Ishikawa (cell line): Measurements from ENCODE around the gene SENP7.

Experiments
- CREB1 ChIP-seq: IDR thresholded peaks from 2 replicates; pipeline ENCODE4 v1.6.1; 2012; ENCODE audit warnings: low read depth
- EGR1 ChIP-seq: IDR thresholded peaks from 2 replicates; pipeline ENCODE4 v1.6.1; 2012
- EP300 ChIP-seq: IDR thresholded peaks from 2 replicates; pipeline ENCODE4 v1.6.1; 2012; ENCODE audit warnings: borderline replicate concordance
- NFIC ChIP-seq: IDR thresholded peaks from 2 replicates; pipeline ENCODE4 v1.6.1; 2012
- RAD21 ChIP-seq: IDR thresholded peaks from 2 replicates; pipeline ENCODE4 v1.6.1; 2012; ENCODE audit warnings: low read depth
- REST ChIP-seq: IDR thresholded peaks from 2 replicates; pipeline ENCODE4 v1.6.1; 2012; ENCODE audit warnings: low read depth, mild to moderate bottlenecking
- TAF1 ChIP-seq: IDR thresholded peaks from 2 replicates; pipeline ENCODE4 v1.6.1; 2012; ENCODE audit warnings: low read depth, mild to moderate bottlenecking
- TEAD4 ChIP-seq: IDR thresholded peaks from 2 replicates; pipeline ENCODE4 v1.6.1; 2012
- YY1 ChIP-seq: IDR thresholded peaks from 2 replicates; pipeline ENCODE4 v1.6.1; 2012; ENCODE audit warnings: low read depth
- ZBTB7A ChIP-seq: IDR thresholded peaks from 2 replicates; pipeline ENCODE4 v1.6.1; 2012; ENCODE audit warnings: low read depth
- TF ChIP-seq, protein P1 (sequence below): IDR thresholded peaks from 2 replicates; pipeline ENCODE4 v1.6.1; 2012

- TF ChIP-seq ZBTB7A (no peak), EP300 (no peak), CREB1 (no peak), RAD21 (no peak), EGR1 (no peak), TEAD4 (no peak), YY1 (no peak), TAF1 (no peak), REST (no peak), NFIC (no peak)
- TF ChIP-seq, protein P1, sequence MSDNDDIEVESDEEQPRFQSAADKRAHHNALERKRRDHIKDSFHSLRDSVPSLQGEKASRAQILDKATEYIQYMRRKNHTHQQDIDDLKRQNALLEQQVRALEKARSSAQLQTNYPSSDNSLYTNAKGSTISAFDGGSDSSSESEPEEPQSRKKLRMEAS, result no peak
Measured at GRCh38 chr3:101527906-101528305, 14.9 kb upstream of the SENP7 start.
